A549 (cell line): ENCODE data around the gene CD19. TPM values are rescaled to one million over a fixed set of nuclear protein-coding genes. Genes with fewer than 3 reads are reported as not detected.

ENCODE experiments used
- ATAC-seq, 2 experiments: fragments of 200-7000 bp in 1 of 2; fragments of >200 bp in 1 of 2; cut with Nextera tagmentation in 1 of 2; cut with Tn5 transposase in 1 of 2; 3 replicates each; pipeline versions ENCODE4 v1.8.0 to v1.9.1; 2018 to 2020; ENCODE audit warnings: mild to moderate bottlenecking in 1 of 2, moderate library complexity in 1 of 2
- CTCF ChIA-PET: fragments of 300-600 bp; sonication (Branson Sonifier 250); formaldehyde crosslinking; extraction: SDS; loops from one replicate; lab custom pipeline; 2021; ENCODE audit warnings: antibody characterized with exemption, inconsistent platforms; lab: Yijun Ruan, JAX
- POLR2A ChIA-PET: fragments of 350-600 bp; formaldehyde crosslinking; extraction: SDS; loops from one replicate; lab custom pipeline; 2021; ENCODE audit warnings: antibody characterized with exemption, inconsistent platforms; lab: Yijun Ruan, JAX
- DNase-seq, 2 experiments: peaks; one replicate each; pipeline versions ENCODE4 v3.0.0 to v3.0.0-alpha.2; 2011 to 2016; ENCODE audit warnings: low read depth in 1 of 2, low spot score in 1 of 2
- FAIRE-seq: peaks from 2 replicates; lab custom pipeline; 2011; peaks lifted over from hg19 to GRCh38; lab: Jason Lieb, UNC
- H3K27ac ChIP-seq, 2 experiments: fragments of >200 bp; sonication (Bioruptor Twin); formaldehyde crosslinking; 3 replicates each; pipeline ENCODE4 v1.5.1; 2016 to 2017
- H3K4me1 ChIP-seq: fragments of >200 bp; sonication (Bioruptor Twin); formaldehyde crosslinking; 3 replicates; pipeline ENCODE4 v1.6.1; 2016
- H3K4me2 ChIP-seq: fragments of >200 bp; sonication (Bioruptor Twin); formaldehyde crosslinking; 3 replicates; pipeline ENCODE4 v1.6.1; 2016
- H3K4me3 ChIP-seq: fragments of >200 bp; sonication (Bioruptor Twin); formaldehyde crosslinking; 3 replicates; pipeline ENCODE4 v1.5.1; 2016
- H3K9me3 ChIP-seq: fragments of >200 bp; sonication (Bioruptor Twin); formaldehyde crosslinking; 3 replicates; pipeline ENCODE4 v1.6.1; 2016
- BCL3 ChIP-seq: fragments of >200 bp; sonication (Bioruptor Twin); formaldehyde crosslinking; IDR thresholded peaks from 3 replicates; pipeline ENCODE4 v1.6.1; 2016
- CBX8 ChIP-seq: fragments of 200-600 bp; sonication (generic); IDR thresholded peaks from 2 replicates; pipeline ENCODE4 v1.6.1; 2016
- CEBPB ChIP-seq, 2 experiments: fragments of >200 bp in 1 of 2; sonication (Bioruptor Twin) in 1 of 2; formaldehyde crosslinking in 1 of 2; IDR thresholded peaks; 2 replicates each; pipeline ENCODE4 v1.6.1; 2012 to 2016
- EP300 ChIP-seq, 2 experiments: fragments of >200 bp; sonication (Bioruptor Twin); formaldehyde crosslinking; IDR thresholded peaks; 2 replicates in 1 of 2; 3 replicates in 1 of 2; pipeline ENCODE4 v1.6.1; 2016 to 2017
- ESRRA ChIP-seq: fragments of 150-350 bp; IDR thresholded peaks from 2 replicates; pipeline ENCODE4 v1.6.1; 2014; ENCODE audit warnings: mild to moderate bottlenecking, low read length, borderline replicate concordance
- FOSL2 ChIP-seq, 2 experiments: fragments of 450-650 bp in 1 of 2; fragments of >200 bp in 1 of 2; sonication (Bioruptor Twin) in 1 of 2; formaldehyde crosslinking; IDR thresholded peaks; 2 replicates each; pipeline versions ENCODE4 v1.5.0 to v1.6.1; 2016 to 2020; ENCODE audit warnings: mild to moderate bottlenecking in 1 of 2, moderate library complexity in 1 of 2
- HES2 ChIP-seq: fragments of >200 bp; sonication (Bioruptor Twin); formaldehyde crosslinking; IDR thresholded peaks from 2 replicates; pipeline ENCODE4 v1.6.1; 2016
- HEYL ChIP-seq: fragments of 250-450 bp; sonication (Bioruptor Pico); IDR thresholded peaks from 2 replicates; pipeline ENCODE4 v1.8.0; 2021; ENCODE audit warnings: mild to moderate bottlenecking, moderate library complexity
- HMGXB4 ChIP-seq: fragments of 250-450 bp; sonication (Bioruptor Pico); IDR thresholded peaks from 2 replicates; pipeline ENCODE4 v1.5.0; 2021; ENCODE audit warnings: mild to moderate bottlenecking, moderate library complexity, borderline replicate concordance
- HOXA7 ChIP-seq: fragments of 250-450 bp; sonication (Bioruptor Pico); IDR thresholded peaks from 2 replicates; pipeline ENCODE4 v1.5.0; 2020; ENCODE audit warnings: mild to moderate bottlenecking, moderate library complexity
- HOXB5 ChIP-seq: fragments of 250-450 bp; sonication (Bioruptor Pico); IDR thresholded peaks from 2 replicates; pipeline ENCODE4 v1.5.0; 2020; ENCODE audit warnings: mild to moderate bottlenecking, moderate library complexity
- JUNB ChIP-seq: fragments of >200 bp; sonication (Bioruptor Twin); formaldehyde crosslinking; IDR thresholded peaks from 2 replicates; pipeline ENCODE4 v1.6.1; 2016
- KDM1A ChIP-seq: fragments of 200-600 bp; sonication (generic); IDR thresholded peaks from 2 replicates; pipeline ENCODE4 v1.6.1; 2016; ENCODE audit warnings: low read depth, mild to moderate bottlenecking
- MYC ChIP-seq: IDR thresholded peaks from 2 replicates; pipeline ENCODE4 v1.6.1; 2012; ENCODE audit warnings: mild to moderate bottlenecking, inconsistent platforms, low read length, improper control_type of control experiment, borderline replicate concordance
- NPAS2 ChIP-seq: fragments of 250-450 bp; sonication (Bioruptor Pico); IDR thresholded peaks from 2 replicates; pipeline ENCODE4 v1.8.0; 2022; ENCODE audit warnings: mild to moderate bottlenecking, moderate library complexity, borderline replicate concordance
- PBX3 ChIP-seq: IDR thresholded peaks from 2 replicates; pipeline ENCODE4 v1.6.1; 2012
- REST ChIP-seq: fragments of 200-600 bp; sonication (generic); IDR thresholded peaks from 2 replicates; pipeline ENCODE4 v1.6.1; 2016; ENCODE audit warnings: antibody characterized with exemption, mild to moderate bottlenecking, moderate library complexity
- SMC3 ChIP-seq: fragments of >200 bp; sonication (Bioruptor Twin); formaldehyde crosslinking; IDR thresholded peaks from 3 replicates; pipeline ENCODE4 v1.6.1; 2018; ENCODE audit warnings: inconsistent platforms
- SREBF2 ChIP-seq: fragments of 450-650 bp; IDR thresholded peaks from 2 replicates; pipeline ENCODE4 v1.6.1; 2014; ENCODE audit warnings: mild to moderate bottlenecking, moderate library complexity
- TFCP2L1 ChIP-seq: fragments of 250-450 bp; sonication (Bioruptor Pico); IDR thresholded peaks from 2 replicates; pipeline ENCODE4 v1.5.0; 2021; ENCODE audit warnings: mild to moderate bottlenecking
- ZNF302 ChIP-seq: fragments of 250-450 bp; sonication (Bioruptor Pico); IDR thresholded peaks from 2 replicates; pipeline ENCODE4 v1.9.0; 2021; ENCODE audit warnings: inconsistent platforms, mild to moderate bottlenecking, moderate library complexity
- WGBS: methylation state at CpG from one replicate; pipeline ENCODE4 v1.1.6; 2017; ENCODE audit errors: missing lambda C conversion rate; 5-methylcytosine and 5-hydroxymethylcytosine counted together
- polyA plus RNA-seq, 4 experiments: library from polyadenylated mRNA; depleted of rRNA in 3 of 4; stranded (reverse); fragments of >200 nt; fragmentation: RNase III in 1 of 4; extraction: RNeasy Plus Mini Kit Qiagen cat#74134 plus additional on column Dnase treatment in 1 of 4; gene quantifications; 2 replicates in 3 of 4; 3 replicates in 1 of 4; pipeline ENCODE4 v1.2.3, GENCODE V29; 2011 to 2017

Gene CD19
- polyA plus RNA-seq, 2 of the 4 experiments (the other 2 are of a cell fraction) = not detected

- H3K4me3 ChIP-seq = no peak overlapping the region
- TF ChIP-seq MYC = no peak
- no peak for TF ChIP-seq CBX8
- TF ChIP-seq NPAS2 (CRISPR knock-in tag) = no peak
- no peak for TF ChIP-seq EP300 (IDR thresholded peaks at IDR 0.05)
- TF ChIP-seq HMGXB4 = no peak
- TF ChIP-seq ZNF302 (CRISPR knock-in tag) = no peak
- no peak for TF ChIP-seq HOXA7 (CRISPR knock-in tag)
- TF ChIP-seq HEYL (CRISPR knock-in tag) = no peak
- TF ChIP-seq FOSL2 (IDR thresholded peaks at IDR 0.05) = no peak
- no peak for TF ChIP-seq FOSL2 (CRISPR knock-in tag; IDR thresholded peaks at IDR 0.05)
- TF ChIP-seq JUNB = no peak
- no peak for TF ChIP-seq HOXB5
- TF ChIP-seq SMC3 = no peak
- no peak for TF ChIP-seq ESRRA
- no peak for TF ChIP-seq TFCP2L1 (CRISPR knock-in tag)
- TF ChIP-seq CEBPB (IDR thresholded peaks at IDR 0.05) = no peak
- no peak for TF ChIP-seq HES2
- ATAC-seq = 0 out of 6 replicates have a peak, but pooled peaks of 1 of the 2 experiments have one; percentile 7
- no peaks in the 10 kb centered on the region for H3K9me3 ChIP-seq
- 92% methylated on average over 15 of the region's 15 CpGs for WGBS
- H3K4me1 ChIP-seq = no peaks in the 10 kb centered on the region
- CTCF ChIA-PET = interaction anchor here (0.6 kb wide), 3 partner anchors 10 to 624 kb away, joined by 3 to 4 read pairs (median 3); no protein-coding TSS in a partner anchor
- POLR2A ChIA-PET = no interaction called here
- no peak for DNase-seq
- no peak overlapping the region for H3K27ac ChIP-seq
- H3K4me2 ChIP-seq = no peak overlapping the region
- FAIRE-seq = no peak
Measured at GRCh38 chr16:28901862-28902261, 29.9 kb upstream of the CD19 start.

GRCh38 chr16:28902909-28903308 is 28.9 kb upstream of the CD19 start:
- no peak for DNase-seq
- Histone ChIP-seq H3K4me3 (no peak overlapping the region), H3K4me1 (no peaks in the 10 kb centered on the region), H3K4me2 (no peak overlapping the region), H3K9me3 (no peaks in the 10 kb centered on the region), H3K27ac (no peak overlapping the region)
- WGBS = 82% methylated on average over 10 of the region's 11 CpGs
- CTCF ChIA-PET = interaction anchor here (1.1 kb wide), 1 partner anchor 42 kb away, joined by 3 read pairs; no protein-coding TSS in a partner anchor
- POLR2A ChIA-PET = no interaction called here
- TF ChIP-seq SREBF2 (no peak), REST (no peak), BCL3 (no peak), PBX3 (no peak), KDM1A (no peak)
- peak; percentile 5 to 7; a peak in 2 of 6 replicates for ATAC-seq
- no peak for FAIRE-seq
